GM18517 (cell line): Measurements from ENCODE around the gene SMC3.
"Not testable (repeated sequence)": the region's sequence is repeated elsewhere in the genome, so short reads cannot be mapped to it uniquely, and the experiment has no call there.

Source experiments
- ATAC-seq: cut with Tn5 transposase; IDR thresholded peaks from one replicate; pipeline ENCODE4 v1.9.1; 2021; ENCODE audit warnings: mild to moderate bottlenecking, moderate library complexity; ENCODE audit not compliant: unreplicated experiment

Gene SMC3

GRCh38 chr10:110567201-110568054, at the start of gene SMC3:
SMC3 (plus strand) TSS chr10:110567695; CDS start chr10:110567817, 122 bp downstream.
- peak; percentile 88 for ATAC-seq

- no peak for ATAC-seq
These were observed 45.0 kb upstream of the SMC3 start for GRCh38 chr10:110522365-110522988.

DNA sequence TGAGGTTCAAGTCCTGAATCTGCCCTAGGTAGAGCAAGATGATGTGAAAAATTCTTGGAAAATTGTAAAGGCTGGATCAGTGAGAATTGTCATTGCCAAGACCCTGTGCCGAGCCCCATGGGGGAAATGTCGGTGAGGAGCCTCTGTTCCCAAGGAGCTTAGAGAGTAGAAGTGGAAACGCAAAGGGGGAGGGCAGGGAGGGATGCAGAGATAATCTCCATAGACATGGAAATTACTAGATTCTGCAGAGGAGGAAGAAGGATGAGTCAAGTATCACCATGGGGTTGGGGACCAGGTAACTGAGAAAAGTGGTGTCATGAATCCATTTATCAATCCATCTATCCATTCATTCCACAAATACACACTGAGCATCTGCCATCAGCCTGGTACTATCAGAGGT, 43.8 kb upstream of the SMC3 start:
- no peak for ATAC-seq

GRCh38 chr10:110524179-110524858, 43.2 kb upstream of the SMC3 start:
- no peak for ATAC-seq

- ATAC-seq: no peak
These were observed 42.6 kb upstream of the SMC3 start for GRCh38 chr10:110524859-110525232.

- no peak for ATAC-seq
These were observed 41.9 kb upstream of the SMC3 start for GRCh38 chr10:110525349-110526260.

DNA sequence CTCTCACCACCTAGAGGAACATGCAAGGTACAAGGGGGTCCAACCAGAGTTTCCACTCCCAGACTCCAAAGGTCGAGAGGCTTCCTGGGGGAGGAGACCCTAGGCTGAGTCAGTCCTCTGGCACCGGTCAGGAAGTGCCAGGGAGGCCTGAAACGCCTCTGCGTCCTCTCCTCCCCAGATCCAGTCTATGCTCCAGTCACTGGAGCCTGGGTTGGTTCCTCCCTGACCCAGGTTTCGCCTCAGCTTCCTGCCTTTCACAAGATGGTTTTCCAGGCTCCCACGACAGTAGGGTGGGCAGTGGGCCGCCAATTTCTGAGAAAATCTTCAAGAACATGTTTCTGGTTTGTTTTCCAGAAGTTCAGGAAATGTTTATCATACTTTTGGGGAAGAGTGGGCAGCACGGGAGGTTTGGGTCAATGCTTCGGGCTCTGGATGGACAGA, 39.7 kb upstream of the SMC3 start:
- ATAC-seq: no peak

DNA sequence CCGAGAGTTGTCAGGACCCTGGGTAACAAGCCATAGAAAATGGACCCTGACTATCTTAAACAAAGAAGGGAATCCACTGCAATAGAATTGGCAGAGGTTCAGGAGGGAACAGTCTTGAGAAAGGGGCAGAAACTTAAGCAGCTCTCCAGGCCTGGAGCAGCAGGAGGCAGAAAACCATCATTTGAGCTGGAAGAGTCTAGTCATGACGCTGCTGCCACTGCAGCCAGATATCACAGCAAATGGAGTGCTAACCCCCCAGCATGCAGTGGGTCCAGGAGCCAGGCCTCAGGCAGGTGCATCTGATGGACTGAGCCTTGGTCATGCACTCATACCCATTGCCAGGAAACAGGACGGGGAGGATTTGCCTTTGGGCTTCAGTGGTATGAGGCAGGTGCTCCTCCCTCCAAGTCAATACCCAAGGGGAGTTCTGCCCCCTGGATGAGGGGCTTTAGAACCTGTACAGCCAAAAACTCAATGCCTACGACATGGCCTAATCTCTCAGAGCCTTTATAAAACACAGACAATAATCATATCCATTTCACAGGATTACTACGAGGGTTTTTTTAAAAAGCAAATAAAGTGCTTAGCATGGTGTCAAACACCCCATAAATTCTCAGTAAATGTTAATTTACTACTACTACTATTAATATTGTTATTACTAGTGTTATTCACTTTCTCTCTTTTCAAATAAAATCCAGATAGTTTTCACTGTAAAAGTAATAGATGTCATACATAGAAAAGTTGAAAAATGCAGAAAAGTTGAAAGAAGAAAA, 39.1 kb upstream of the SMC3 start:
- peak; percentile 16 for ATAC-seq

DNA sequence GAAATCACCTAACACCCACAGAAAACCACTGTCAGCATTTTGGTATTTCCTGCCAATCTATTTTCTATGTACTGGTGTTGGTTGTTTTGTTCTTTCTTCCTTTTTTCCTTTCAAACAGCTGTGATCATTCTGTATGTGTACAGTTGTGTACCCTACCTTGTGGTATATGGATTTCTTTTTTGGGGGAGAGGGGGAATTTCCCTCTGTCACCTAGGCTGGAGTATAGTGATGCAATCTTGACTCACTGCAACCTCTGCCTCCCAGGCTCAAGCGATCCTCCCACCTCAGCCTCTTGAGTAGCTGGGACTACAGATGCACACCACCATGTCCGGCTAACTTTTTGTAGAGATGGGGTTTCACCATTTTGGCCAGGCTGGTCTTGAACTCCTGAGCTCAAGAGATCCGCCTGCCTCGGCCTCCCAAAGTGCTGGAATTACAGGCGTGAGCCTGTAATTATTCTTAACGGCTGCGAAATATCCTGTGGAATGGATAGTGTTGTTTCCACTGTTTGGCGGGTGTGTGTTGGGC, 38.4 kb upstream of the SMC3 start:
- ATAC-seq: peak; percentile 87

- no peak for ATAC-seq
These were observed 37.9 kb upstream of the SMC3 start for GRCh38 chr10:110529596-110530011.

- no peak for ATAC-seq
These were observed 37.2 kb upstream of the SMC3 start for GRCh38 chr10:110530131-110530831.

DNA sequence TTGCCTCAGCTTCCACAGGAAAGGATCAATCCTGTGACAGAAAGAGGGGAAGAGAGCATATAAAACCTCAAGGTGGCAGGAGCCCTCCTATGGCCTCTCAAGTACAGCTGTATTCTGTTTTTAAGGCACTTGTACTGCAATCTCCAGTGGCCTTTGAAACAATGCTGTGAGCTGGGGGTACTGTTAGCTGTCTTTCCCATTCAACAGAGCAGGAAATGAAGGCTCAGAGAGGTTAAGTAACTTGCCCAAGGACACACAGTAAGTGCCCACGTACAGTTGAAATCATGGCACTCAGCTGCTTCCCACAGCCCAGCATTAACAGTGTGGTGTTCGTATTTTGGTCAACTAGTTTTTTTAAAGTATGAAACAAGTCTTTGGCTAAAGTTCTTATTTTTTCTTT, 35.8 kb upstream of the SMC3 start:
- ATAC-seq: no peak

DNA sequence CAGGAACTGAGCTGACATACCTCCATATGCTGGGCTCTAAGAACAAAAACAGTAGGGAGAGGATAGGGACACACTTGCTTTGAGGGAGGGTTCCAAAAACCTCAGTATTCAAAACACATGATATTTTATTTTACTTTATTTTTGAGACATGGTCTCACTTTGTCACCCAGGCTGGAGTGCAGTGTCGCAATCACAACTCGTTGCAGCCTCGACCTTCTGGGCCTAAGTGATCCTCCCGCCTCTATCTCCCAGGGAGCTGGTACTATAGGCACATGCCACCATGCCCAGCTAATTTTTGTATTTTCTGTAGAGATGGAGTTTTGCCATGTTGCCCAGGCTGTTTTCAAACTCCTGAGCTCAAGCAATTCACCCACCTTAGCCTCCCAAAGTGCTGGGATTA, 34.9 kb upstream of the SMC3 start:
- not testable (repeated sequence) for ATAC-seq

DNA sequence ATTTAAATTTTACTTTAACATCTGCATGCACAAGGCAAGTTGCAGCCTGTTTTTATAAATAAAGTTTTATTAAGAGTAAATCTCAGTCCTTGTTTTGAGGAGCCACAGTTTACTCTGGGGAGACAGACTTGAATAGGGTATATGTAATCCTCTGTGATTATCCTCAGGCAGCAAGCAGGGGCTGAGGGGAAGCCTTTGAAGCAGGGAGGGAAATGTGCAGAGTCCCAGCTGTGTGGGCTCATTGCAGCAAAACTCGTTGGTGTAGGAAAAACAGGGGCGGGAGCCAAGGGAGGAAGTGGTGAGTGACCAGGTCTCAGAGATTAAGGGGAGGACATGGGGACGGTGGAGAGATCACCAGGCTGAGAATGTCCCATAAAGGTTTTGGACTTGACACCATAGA, 34.3 kb upstream of the SMC3 start:
- no peak for ATAC-seq

GRCh38 chr10:110534571-110534970, 32.9 kb upstream of the SMC3 start:
- no peak for ATAC-seq

GRCh38 chr10:110535958-110536891, 31.3 kb upstream of the SMC3 start:
- peak; percentile 85 for ATAC-seq

- ATAC-seq: no peak
These were observed 28.4 kb upstream of the SMC3 start for GRCh38 chr10:110539091-110539490.

DNA sequence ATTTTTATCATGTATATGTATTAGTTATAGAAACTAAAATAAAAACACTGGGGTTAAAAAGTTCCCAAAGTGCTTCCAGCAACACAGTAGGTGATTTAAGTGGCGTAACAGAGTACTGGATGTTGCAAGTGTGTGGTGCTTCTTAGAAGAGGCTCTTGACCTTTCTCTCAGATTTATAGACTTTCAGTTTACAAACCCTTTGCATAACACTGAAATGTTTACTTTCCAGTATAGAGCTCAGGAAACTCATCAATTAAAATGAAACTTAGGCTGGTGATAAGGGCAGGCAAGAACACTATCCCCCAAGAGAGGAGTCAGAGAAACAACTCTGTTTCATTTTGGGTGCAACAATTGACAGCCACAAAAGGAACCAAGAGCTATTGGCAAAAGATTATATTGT, 27.5 kb upstream of the SMC3 start:
- no peak for ATAC-seq
